IgD-negative memory B cell (primary cell): ENCODE data around the gene CTXN2. TPM values are rescaled to one million over a fixed set of nuclear protein-coding genes. Genes with fewer than 3 reads are reported as not detected.

Experiments
- H3K27ac Mint-ChIP-seq, 3 donors: one replicate each; pipeline ENCODE4 v1.8.0; 2020 to 2022; ENCODE audit warnings: mild to moderate bottlenecking in 3 of 3, mixed read lengths in 3 of 3, moderate library complexity in 1 of 3
- H3K27me3 Mint-ChIP-seq: one replicate; pipeline ENCODE4 v1.8.0; 2021; ENCODE audit warnings: mixed read lengths
- H3K36me3 Mint-ChIP-seq: one replicate; pipeline ENCODE4 v1.8.0; 2020; ENCODE audit warnings: mild to moderate bottlenecking, mixed read lengths
- H3K4me1 Mint-ChIP-seq, 3 donors: one replicate each; pipeline ENCODE4 v1.8.0; 2020 to 2022; ENCODE audit warnings: mixed read lengths in 3 of 3, mild to moderate bottlenecking in 1 of 3
- H3K4me3 Mint-ChIP-seq, 4 donors: one replicate each; pipeline ENCODE4 v1.8.0; 2020 to 2022; ENCODE audit warnings: mild to moderate bottlenecking in 4 of 4, mixed read lengths in 4 of 4, moderate library complexity in 3 of 4
- H3K9me3 Mint-ChIP-seq, 3 donors: one replicate each; pipeline ENCODE4 v1.8.0; 2020 to 2021; ENCODE audit warnings: mixed read lengths in 3 of 3, mild to moderate bottlenecking in 1 of 3
- polyA plus RNA-seq: library from polyadenylated mRNA; unstranded; fragments of 300-500 nt; fragmentation: Illumina TruSeq; gene quantifications from one replicate; pipeline ENCODE4 v1.2.3, GENCODE V29; 2021

The CTXN2 gene
- polyA plus RNA-seq, 1 donor from 2014 or later, result not detected

GRCh38 chr15:48248414-48248813 lies 56.9 kb downstream of the CTXN2 start:
- H3K4me1 Mint-ChIP-seq, result no peaks in the 10 kb centered on the region
- no peaks in the 10 kb centered on the region for H3K9me3 Mint-ChIP-seq
- H3K27ac Mint-ChIP-seq, result no peak overlapping the region
- H3K36me3 Mint-ChIP-seq, result no peaks in the 10 kb centered on the region
- H3K4me3 Mint-ChIP-seq, result no peak overlapping the region
- H3K27me3 Mint-ChIP-seq, result peaks cover 3% of the 10 kb centered on the region

- H3K4me1 Mint-ChIP-seq, result no peaks in the 10 kb centered on the region
- no peaks in the 10 kb centered on the region for H3K36me3 Mint-ChIP-seq
- peaks cover 6% of the 10 kb centered on the region for H3K27me3 Mint-ChIP-seq
- H3K4me3 Mint-ChIP-seq, result no peak overlapping the region
- peak overlapping the region in 1 of 3 donors; percentile 82 for H3K27ac Mint-ChIP-seq
- H3K9me3 Mint-ChIP-seq, result no peaks in the 10 kb centered on the region
These were observed 59.2 kb downstream of the CTXN2 start for GRCh38 chr15:48250640-48251076.

GRCh38 chr15:48253172-48253571 lies 61.7 kb downstream of the CTXN2 start:
- Mint-ChIP-seq H3K4me1 (no peaks in the 10 kb centered on the region), H3K36me3 (no peaks in the 10 kb centered on the region), H3K4me3 (no peak overlapping the region), H3K27ac (no peak overlapping the region), H3K27me3 (peaks cover 6% of the 10 kb centered on the region), H3K9me3 (no peaks in the 10 kb centered on the region)

Other genes with a start within 250 kb of the CTXN2 start
- gene SLC24A5, start 70.7 kb upstream of the CTXN2 start, polyA plus RNA-seq, result not detected
- 6.2 TPM for gene MYEF2, start 13.4 kb upstream of the CTXN2 start, polyA plus RNA-seq
- gene SLC12A1, start 14.6 kb downstream of the CTXN2 start, polyA plus RNA-seq, result not detected
- gene DUT, start 139.8 kb downstream of the CTXN2 start, polyA plus RNA-seq, result 147 TPM